Testis (tissue), 2 donors: ENCODE data around the gene ASTL.

Experiments
- CTCF ChIP-seq, 3 experiments: fragments of 450-650 bp in 2 of 3; fragments of 200-600 bp in 1 of 3; sonication (generic) in 1 of 3; IDR thresholded peaks; one replicate each; pipeline ENCODE4 v1.5.1; 2016 to 2019; ENCODE audit warnings: antibody characterized with exemption in 3 of 3, mild to moderate bottlenecking in 2 of 3, moderate library complexity in 1 of 3
- POLR2A ChIP-seq: fragments of 450-650 bp; IDR thresholded peaks from one replicate; pipeline ENCODE4 v1.6.1; 2017; ENCODE audit warnings: antibody characterized with exemption, mild to moderate bottlenecking, moderate library complexity

DNA sequence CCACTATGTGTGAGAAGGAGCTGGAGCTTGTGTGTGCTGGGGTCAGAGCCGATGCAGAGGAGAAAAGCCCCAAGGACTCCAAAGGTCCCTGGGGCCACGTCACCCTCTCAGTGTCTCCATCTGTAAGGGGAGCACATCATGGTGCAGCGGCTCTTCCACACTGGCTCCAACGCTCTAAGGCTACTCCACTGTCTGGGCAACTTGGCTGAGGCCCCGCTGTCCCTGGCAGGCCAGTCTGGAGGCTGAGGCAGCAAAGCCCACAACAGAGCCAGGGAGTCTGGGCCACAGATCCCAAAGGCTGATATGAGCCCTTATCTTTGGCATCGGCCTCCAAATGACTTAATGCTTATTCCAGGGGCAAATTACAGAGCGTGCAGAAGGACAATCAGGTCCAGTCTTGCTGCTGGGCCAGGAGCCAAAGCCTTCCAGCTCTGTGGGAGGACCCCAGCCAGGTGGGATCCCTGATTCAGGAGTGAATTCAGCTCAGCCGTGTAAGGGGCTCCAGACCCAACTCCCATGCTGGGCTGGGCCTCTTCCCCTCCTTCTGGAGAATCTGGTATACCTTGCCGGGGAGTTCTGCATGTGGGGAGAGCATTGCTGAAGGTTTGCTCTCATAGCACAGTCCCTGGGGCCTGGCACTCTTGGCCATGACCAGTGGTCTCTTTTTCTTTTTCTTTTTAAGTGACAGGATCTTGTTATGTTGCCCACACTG lies 8.7 kb upstream of the ASTL start:
- TF ChIP-seq CTCF (IDR thresholded peaks at IDR 0.05) (no peak), POLR2A (no peak)
